MV-4-11 (cell line): ENCODE measurements around the gene HOXD11.

Experiments used
- DNase-seq: peaks from one replicate; lab custom pipeline; 2025; lab: John Stamatoyannopoulos, UW

HOXD11 gene

GRCh38 chr2:176149481-176149938, 42.4 kb downstream of the HOXD11 start:
- DNase-seq, result no peak

GRCh38 chr2:176149939-176150583, 43.0 kb downstream of the HOXD11 start:
- no peak for DNase-seq

GRCh38 chr2:176150584-176151441, 43.7 kb downstream of the HOXD11 start:
- no peak for DNase-seq

DNA sequence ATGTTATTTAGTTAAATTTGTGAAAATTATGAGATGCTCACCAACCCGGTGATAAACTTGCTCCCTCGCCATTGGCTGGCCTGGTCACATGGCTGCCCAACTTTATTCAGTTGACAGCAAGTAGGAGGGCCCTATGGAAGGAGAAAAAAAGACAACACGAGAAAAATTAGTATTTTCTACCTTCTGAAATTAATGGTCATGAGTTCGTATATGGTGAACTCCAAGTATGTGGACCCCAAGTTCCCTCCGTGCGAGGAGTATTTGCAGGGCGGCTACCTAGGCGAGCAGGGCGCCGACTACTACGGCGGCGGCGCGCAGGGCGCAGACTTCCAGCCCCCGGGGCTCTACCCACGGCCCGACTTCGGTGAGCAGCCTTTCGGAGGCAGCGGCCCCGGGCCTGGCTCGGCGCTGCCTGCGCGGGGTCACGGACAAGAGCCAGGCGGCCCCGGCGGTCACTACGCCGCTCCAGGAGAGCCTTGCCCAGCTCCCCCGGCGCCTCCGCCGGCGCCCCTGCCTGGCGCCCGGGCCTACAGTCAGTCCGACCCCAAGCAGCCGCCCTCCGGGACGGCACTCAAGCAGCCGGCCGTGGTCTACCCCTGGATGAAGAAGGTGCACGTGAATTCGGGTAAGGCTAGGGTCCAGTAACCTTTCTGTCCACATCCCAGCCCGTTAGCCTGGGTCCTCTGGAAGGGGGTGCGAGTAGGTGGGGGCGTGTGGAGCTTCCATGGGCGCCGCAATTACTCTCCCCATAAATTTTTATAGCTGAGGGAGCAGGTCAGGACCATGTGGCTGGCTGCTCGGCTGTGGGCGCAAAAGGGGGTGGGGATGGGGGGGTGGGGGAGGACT, 44.6 kb downstream of the HOXD11 start, which contains the start of gene HOXD4:
HOXD4 (plus strand) TSS at position 109 of the 846 bp plus-strand sequence; CDS start at position 193, 84 bp downstream.
- no peak for DNase-seq

DNA sequence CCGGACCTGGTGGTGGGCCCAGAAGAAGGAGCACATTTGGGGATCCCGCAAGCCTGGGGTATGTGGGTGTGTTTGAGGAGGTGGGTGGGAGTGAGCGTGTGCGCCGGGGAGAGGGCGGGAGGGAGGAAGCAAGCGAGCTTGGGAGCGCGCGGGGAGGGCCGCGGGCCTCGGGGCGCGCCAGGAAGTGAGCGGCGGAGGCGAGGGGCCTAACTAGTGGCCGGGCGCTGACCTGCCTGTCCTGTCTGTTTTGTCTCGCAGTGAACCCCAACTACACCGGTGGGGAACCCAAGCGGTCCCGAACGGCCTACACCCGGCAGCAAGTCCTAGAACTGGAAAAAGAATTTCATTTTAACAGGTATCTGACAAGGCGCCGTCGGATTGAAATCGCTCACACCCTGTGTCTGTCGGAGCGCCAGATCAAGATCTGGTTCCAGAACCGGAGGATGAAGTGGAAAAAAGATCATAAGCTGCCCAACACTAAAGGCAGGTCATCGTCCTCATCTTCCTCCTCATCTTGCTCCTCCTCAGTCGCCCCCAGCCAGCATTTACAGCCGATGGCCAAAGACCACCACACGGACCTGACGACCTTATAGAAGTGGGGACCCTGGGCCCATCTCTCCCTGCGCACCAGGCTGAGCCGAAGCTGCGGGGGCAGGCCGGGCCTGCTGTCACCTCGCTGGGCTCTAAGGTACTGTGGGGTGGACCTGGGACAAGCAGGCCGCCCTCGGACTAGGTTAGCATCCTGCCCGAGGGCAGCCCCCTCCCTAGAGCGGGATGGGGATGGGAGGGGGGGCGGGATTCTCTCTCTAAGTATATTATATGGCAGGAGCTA, 45.5 kb downstream of the HOXD11 start:
- no peak for DNase-seq

- no peak for DNase-seq
Measured at GRCh38 chr2:176154576-176155252, 47.6 kb downstream of the HOXD11 start.

DNA sequence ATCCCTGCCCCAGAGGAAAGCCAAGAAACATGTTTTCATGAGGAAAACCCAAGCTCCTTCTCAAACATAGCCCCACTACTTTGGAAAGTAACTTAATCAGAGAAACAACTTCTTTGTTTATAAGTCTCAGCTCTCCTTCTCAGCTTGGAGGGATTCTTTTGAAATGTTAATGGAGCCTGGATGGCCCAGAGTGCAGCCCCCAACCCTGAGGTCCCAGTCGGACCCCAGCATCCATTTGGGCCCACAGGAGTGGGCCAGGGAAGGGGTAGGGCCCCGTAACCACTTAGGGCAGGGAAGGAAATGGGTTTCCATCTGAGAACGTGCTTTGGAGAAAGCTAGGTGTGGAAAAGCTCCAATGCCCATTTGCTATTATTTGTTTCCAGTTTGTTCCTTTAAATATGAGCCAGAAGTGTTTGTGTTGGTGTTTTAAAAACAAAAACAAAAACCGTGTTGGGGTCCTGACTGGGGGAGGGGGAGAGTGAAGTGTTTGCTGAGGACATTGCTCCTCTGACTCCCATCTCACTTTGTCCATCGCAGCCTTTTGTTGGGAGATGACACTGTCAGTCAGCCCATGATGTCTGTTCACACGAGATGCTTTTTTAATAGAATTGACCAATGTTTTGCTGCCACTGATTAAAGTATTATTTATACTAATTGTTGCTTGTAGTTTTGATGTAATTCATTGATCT, 48.4 kb downstream of the HOXD11 start:
- no peak for DNase-seq

- no peak for DNase-seq
Measured at GRCh38 chr2:176156301-176156806, 49.3 kb downstream of the HOXD11 start.

DNA sequence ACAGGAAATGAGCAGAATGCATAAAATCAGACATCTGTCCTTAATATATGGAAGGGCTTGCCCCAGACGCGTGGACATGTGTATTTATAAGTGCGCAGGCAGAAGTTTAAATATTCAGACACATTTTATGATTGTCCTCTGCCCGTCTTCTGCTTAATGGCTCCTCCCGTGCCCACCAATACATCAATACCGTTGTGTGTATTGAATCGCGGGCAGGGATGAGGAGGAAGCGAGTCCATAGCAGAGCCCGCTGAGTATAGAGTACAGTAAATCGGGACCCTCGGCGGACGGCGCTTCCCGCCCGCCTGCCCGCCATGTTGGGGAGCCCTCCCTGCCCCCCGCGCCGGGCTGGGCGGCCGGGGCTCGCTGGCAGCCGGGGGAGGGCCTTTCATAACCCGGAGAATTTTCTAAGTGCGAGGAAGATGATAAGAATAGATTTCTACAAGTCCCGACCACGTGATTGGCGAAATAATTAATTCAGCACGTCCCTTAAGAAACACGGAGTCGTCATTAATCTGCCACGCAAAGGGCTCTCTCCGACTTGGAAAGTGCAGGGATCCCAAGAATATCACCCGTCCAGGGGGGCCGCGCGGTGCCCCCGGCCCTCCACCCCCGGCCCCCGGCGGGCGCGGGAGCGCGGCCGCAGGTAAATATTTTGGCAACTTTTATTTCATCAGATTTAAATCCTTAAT, 49.9 kb downstream of the HOXD11 start, which contains the start of gene HOXD3:
HOXD3 (plus strand) TSS at position 501 of the 692 bp plus-strand sequence. CDS start 11,808 bp downstream, outside the sequence.
- DNase-seq, result no peak

- DNase-seq, result no peak
Measured at GRCh38 chr2:176157499-176158185, 50.6 kb downstream of the HOXD11 start.

- no peak for DNase-seq
Measured at GRCh38 chr2:176158186-176158591, 51.1 kb downstream of the HOXD11 start.

DNA sequence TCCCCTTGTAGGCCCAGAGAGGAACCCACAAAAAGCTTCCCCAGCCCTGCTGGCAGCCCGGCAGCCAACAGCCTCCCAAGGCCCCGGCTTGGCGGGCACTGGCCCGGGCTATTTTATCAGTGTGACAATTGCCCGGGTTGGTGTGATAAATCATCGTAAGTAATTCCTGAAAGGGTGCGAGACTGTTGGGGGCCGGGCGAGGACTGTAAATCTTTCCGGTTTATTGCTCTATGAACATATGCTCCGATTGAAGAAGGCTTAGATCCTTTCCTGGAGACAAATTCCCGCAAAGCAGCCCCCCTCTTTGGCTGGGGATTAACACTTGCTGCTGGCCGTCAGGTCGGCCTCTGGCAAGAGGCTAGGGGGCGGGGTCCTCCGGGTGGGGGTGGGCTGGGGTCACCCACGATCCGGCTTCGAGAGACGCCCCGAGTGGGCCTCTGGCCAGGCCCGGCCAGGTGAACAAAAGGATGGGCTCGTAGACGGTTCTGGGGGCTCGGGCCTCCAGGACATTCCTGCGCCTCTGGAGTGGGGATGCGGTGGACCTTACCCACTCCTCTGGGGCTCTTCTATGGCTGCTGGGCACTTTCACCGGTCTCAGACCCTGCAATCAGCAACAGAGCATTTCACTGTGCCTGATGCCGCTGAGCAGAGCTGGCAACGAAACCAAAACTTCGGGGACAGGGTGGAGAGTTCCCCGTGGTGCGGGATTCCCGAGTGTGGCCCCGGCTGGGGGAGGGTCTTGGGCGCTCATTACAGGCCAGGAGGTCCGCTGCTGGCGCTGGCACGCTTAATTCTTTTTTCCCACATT, 52.0 kb downstream of the HOXD11 start:
- no peak for DNase-seq
